Epithelial cell of esophagus (primary cell): ENCODE measurements around the gene RBM14.

Experiments
- DNase-seq: peaks from one replicate; pipeline ENCODE4 v3.0.0; 2010; ENCODE audit warnings: low read depth
- H3K4me3 ChIP-seq: 2 replicates; pipeline ENCODE4 v1.5.1; 2011; ENCODE audit warnings: mild to moderate bottlenecking, low read length, control low read depth
- CTCF ChIP-seq: IDR thresholded peaks from 2 replicates; pipeline ENCODE4 v1.5.1; 2011; ENCODE audit warnings: low read depth, mild to moderate bottlenecking, low read length, control low read depth, inconsistent platforms; ENCODE audit not compliant: insufficient read depth; ENCODE audit errors: missing control alignments

Gene RBM14

GRCh38 chr11:66626382-66626781 is 10.0 kb downstream of the RBM14 start:
- no peak overlapping the region for H3K4me3 ChIP-seq
- no peak for DNase-seq
- no peak for TF ChIP-seq CTCF

GRCh38 chr11:66626926-66627325 is 10.5 kb downstream of the RBM14 start:
- TF ChIP-seq CTCF, result no peak
- no peak for DNase-seq
- no peak overlapping the region for H3K4me3 ChIP-seq

GRCh38 chr11:66628061-66628603 is 11.7 kb downstream of the RBM14 start:
- TF ChIP-seq CTCF, result no peak

GRCh38 chr11:66629356-66629755 is 12.9 kb downstream of the RBM14 start:
- DNase-seq, result no peak
- TF ChIP-seq CTCF, result no peak
- H3K4me3 ChIP-seq, result no peak overlapping the region

More at GRCh38 chr11:66628061-66628603, 11.7 kb downstream of the RBM14 start:
- H3K4me3 ChIP-seq, result no peak overlapping the region
- no peak for DNase-seq

DNA sequence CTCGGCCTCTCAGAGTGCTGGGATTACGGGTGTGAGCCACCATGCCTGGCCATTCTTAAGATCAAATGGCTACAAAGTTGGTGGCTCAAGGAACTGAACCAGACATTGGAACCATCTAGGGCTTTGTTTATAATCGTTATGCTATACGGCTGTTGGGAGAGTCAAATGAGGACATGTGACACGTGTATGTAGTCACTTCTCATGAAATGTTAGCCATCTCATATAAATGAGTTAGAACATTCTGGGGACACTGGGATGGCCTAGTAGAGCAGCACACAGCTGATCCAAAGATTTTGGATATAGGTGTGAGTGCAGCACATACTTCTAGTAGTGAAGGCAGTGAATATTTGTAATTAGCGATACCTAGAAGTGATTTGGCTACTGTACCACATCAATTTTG is 15.5 kb downstream of the RBM14 start:
- no peak overlapping the region for H3K4me3 ChIP-seq
- no peak for TF ChIP-seq CTCF
- no peak for DNase-seq

DNA sequence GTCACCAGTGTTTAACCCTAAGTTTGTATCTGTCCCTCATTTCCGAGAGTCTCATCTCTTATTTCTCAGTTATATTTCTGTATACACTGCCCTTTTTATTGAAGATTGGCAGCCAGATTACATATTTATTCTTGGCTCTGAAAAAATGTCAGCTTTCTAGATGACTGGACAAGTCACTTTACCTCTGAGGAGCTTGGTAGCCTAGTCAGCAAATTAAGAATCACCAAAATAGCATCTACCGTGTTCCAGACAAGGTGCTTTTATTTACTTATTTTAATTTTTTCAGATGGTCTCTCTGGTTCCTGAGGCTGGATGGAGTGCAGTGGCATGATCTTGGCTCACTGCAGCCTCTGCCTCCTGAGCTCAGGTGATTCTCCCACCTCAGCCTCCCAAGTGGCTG is 16.5 kb downstream of the RBM14 start:
- H3K4me3 ChIP-seq, result no peak overlapping the region
- DNase-seq, result no peak
- no peak for TF ChIP-seq CTCF

DNA sequence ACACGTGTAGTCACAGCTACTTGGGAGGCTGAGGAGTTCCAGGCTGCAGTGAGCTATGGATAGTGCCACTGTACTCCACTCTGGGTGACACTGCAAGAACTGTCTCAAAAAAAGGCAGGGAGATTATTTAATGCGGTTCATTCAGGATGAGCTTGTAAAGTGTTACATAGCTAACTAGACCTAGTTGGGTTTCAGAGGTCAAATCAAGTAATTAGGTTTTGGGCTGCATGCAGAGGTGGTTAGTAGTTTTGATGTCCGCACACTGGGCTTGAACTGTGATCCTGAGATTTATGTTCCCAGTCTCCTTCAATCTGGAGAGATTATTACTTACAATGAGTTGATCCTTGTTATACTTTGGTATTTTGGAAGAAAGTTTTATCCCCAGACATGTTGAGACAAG is 20.0 kb downstream of the RBM14 start:
- DNase-seq, result peak; percentile 22
- no peak for TF ChIP-seq CTCF
- no peak overlapping the region for H3K4me3 ChIP-seq
